ENCODE measurements around the gene INPP5A.

The INPP5A gene

DNA sequence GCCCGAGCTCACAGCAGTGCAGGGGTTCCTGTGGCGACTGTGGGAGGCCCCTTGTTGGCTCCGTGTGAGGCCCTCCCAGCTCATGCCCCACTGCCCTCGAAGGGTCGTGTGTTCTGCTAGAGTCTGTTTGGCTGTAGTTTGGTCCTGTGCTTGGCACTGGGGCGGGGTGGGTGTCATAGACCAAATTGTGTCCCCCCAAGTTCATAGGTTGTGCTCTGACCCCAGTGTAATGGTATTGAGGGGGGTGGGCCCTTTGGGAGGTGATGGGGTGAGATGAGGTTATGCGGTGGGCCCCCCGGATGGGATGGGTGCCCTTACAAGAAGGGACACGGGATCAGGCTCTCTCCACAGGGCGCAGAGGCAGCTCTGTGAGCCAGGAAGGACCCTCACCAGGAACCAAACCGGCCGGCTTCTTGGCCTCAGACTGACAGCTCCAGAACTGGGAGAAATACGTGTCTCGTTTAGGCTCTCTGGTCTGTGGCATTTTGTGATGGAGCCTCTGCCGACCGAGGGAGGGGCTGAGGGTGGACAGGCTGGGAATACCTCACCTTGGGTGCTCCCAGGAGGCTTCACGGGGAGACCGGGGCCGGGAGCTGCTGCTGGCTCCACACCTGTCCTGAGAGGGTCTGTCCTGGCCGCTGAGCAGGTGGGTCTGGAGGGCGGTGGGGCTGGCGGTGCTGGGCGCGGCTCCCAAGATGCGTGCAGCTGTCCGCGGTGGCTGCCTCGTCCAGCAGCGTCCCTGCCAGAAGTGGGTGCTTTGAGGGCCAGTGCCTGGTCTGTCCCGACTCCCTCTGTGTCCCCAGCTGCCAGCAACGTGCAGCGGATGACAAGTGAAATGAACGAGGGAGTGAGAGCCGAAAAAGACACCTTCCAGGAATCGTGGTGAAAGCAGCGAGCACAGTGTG is 89.4 kb downstream of the INPP5A start:
- no peak overlapping the region for H3K4me3 Mint-ChIP-seq
- H3K27ac Mint-ChIP-seq: no peak overlapping the region
- no peaks in the 10 kb centered on the region for H3K9me3 Mint-ChIP-seq
- H3K27me3 Mint-ChIP-seq: peaks cover 1% of the 10 kb centered on the region
- H3K4me1 Mint-ChIP-seq (ENCODE audit: low read depth): peaks cover 50% of the 10 kb centered on the region
- intact Hi-C loops (cut with micrococcal nuclease): no loop called here
- H3K36me3 Mint-ChIP-seq (ENCODE audit: low read depth): no peaks in the 10 kb centered on the region

DNA sequence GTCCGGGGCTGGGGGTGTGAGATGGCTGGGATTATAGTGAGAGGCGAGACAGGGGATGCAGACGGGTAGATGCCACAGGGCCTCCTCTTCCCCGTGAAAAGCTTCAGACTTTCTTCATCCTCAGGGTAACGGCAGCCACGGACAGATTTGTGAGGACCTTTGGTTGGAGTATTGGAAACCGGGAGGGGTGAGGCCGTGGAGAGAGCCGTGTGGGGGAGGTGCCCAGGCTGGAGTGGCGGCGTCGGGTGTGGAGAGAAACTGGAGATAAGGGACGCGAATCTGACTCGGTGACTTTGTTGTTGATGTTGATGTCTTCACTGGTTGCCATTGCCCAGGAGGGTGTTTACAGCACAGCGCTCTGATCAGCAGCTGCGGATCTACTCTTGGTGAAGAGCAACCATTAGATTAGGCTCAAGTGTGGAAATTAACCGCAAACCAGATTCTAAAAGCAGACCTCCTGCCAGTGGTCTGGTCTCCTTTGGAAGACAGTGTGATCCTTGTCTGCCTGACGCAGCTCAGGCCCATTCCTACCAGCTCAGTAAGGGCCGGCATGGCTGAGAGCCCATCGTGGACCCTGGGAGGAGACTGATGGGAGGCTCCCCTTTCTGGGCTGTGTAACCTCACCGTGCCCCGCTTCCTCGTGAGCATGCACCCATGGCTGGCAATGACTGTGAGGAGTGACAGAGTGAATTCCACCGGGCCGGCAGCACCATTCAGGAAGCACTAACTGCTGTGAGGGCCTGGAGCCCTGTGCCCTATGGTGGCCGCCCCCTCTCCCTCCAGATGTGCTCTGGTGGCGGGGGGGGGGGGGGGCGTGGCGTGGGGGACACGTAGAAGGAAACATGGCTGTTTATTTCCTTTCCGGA is 90.3 kb downstream of the INPP5A start:
- H3K36me3 Mint-ChIP-seq (ENCODE audit: low read depth): no peaks in the 10 kb centered on the region
- no peaks in the 10 kb centered on the region for H3K9me3 Mint-ChIP-seq
- no peak overlapping the region for H3K4me3 Mint-ChIP-seq
- intact Hi-C loops (cut with micrococcal nuclease): no loop called here
- peaks cover 1% of the 10 kb centered on the region for H3K27me3 Mint-ChIP-seq
- H3K27ac Mint-ChIP-seq: no peak overlapping the region
- H3K4me1 Mint-ChIP-seq (ENCODE audit: low read depth): peaks cover 57% of the 10 kb centered on the region

DNA sequence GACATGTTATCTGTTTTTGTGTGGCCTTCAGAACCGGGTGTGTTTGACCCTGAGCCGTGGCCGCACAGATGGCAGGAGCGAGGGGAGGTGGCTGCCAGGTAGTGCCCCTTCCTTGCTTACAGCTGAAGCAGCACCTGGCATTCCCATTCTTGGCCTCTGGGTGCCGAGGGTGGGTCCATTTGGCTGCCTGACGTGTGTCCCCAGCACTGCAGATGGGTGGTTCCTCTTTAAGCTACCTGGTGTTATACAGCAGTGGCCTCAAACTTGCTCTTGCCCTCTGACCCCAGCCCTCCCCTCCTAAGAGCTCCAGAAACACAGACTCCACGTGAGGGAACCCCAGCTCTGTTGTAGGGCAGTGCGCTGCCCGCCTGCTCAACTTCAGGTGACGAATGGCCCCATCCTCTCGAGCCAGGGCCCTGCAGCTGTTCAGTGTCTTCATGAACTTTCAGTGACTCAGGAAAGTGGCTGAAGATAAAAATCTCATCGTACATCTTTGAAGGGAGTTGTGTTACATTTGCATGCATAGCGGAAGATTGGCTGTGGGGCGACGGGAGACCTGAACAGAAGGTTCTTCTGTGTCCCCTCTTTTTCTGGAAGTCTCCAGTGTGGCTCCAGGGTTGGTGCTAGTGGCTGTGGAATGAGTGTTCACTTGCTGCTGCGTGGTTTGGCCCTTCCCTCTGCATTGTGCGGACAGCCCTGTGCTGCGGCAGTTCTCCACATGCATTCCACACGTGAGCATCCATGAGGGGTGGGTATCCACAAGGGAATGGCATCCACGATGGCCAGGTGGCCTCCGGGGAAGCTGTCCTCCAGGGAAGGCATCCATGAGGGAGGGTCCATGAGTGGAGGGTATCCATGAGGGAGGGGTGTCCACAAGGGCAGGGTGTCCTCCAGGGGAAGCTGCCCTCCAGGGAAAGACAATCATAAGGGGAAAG is 91.6 kb downstream of the INPP5A start:
- Mint-ChIP-seq H3K4me1 (ENCODE audit: low read depth) (peaks cover 54% of the 10 kb centered on the region), H3K27ac (no peak overlapping the region), H3K27me3 (peaks cover 1% of the 10 kb centered on the region), H3K36me3 (ENCODE audit: low read depth) (no peaks in the 10 kb centered on the region), H3K9me3 (no peaks in the 10 kb centered on the region), H3K4me3 (no peak overlapping the region)
- intact Hi-C loops (cut with micrococcal nuclease): no loop called here

DNA sequence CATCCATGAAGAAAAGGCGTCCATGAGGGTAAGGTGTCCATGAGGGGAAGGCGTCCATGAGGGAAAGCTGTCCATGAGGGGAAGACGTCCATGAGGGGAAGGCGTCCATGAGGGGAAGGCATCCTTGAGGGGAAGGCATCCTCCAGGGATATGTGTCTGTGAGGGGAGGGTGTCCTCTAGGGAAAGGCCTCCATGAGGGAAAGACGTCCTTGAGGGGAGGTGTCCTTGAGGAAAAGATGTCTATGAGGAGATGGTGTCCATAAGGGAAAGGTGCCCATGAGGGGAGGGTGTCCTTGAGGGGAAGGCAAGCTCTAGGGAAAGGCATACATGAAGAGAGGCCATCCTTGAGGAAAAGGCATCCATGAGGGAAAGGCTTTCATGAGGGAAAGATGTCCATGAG is 92.6 kb downstream of the INPP5A start:
- Mint-ChIP-seq H3K9me3 (no peaks in the 10 kb centered on the region), H3K27ac (no peak overlapping the region), H3K4me1 (ENCODE audit: low read depth) (peaks cover 52% of the 10 kb centered on the region), H3K27me3 (peaks cover 1% of the 10 kb centered on the region), H3K4me3 (no peak overlapping the region), H3K36me3 (ENCODE audit: low read depth) (no peaks in the 10 kb centered on the region)
- intact Hi-C loops (cut with micrococcal nuclease): loop anchor here (10.0 kb wide), 2 partner anchors 245 to 405 kb away; no protein-coding TSS in a partner anchor

DNA sequence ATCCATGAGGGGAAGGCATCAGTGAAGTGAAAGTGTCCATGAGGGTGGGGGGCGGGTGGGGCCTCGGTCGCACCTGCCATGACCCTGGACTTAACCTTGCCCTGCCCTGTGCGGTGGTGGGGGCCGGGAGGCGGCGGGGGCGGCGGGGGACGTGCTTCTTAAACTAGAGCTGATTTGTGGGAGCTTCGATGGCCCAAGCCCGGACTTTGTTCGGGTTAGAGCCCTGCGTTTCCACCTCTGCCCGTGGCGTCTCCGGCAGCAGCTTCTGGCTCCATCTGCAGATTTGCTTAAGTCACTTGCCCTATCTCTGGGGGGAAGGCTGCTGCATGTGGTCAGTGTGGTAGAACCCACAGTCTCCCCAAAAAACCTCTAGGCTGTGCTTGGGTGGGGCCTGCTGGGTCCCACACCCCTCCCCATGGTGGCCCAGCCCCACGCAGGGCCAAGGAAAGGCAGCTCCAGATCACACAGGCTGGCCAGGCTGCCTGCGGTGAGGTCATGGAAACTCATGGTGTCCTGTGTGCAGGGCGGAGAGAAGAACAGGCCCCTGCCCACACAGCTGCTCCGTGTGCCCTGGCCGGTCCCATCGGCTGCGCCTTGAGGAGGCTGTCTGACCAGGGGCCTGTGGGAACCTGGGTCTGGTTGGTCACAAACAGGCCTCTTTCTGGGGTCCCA is 93.2 kb downstream of the INPP5A start:
- no peak overlapping the region for H3K4me3 Mint-ChIP-seq
- intact Hi-C loops (cut with micrococcal nuclease): loop anchor here (10.0 kb wide), 2 partner anchors 246 to 406 kb away; no protein-coding TSS in a partner anchor
- peaks cover 1% of the 10 kb centered on the region for H3K27me3 Mint-ChIP-seq
- no peak overlapping the region for H3K27ac Mint-ChIP-seq
- H3K36me3 Mint-ChIP-seq (ENCODE audit: low read depth): no peaks in the 10 kb centered on the region
- peaks cover 46% of the 10 kb centered on the region for H3K4me1 Mint-ChIP-seq (ENCODE audit: low read depth)
- H3K9me3 Mint-ChIP-seq: no peaks in the 10 kb centered on the region

DNA sequence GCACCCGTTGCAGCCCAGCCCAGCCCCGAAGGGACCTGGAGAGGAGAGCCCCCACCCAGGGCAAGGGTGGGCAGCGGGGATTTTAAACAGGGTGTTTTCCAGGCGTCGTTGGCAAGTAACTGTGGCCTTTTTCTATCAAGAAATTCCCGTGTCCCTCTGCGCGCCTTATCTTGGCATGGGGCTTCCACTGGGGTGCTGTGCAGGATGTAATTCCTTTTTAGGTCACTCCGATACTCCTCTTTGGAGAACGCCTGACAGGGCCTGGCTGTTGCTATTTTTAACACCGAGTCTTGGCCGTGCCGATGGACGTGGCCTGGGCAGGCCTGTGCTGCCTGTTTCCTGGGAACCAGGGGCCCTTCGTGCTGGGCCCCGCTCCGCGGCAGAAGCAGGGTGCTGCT is 93.8 kb downstream of the INPP5A start:
- no peaks in the 10 kb centered on the region for H3K36me3 Mint-ChIP-seq (ENCODE audit: low read depth)
- intact Hi-C loops (cut with micrococcal nuclease): loop anchor here (10.0 kb wide), 2 partner anchors 247 to 407 kb away; no protein-coding TSS in a partner anchor
- no peak overlapping the region for H3K4me3 Mint-ChIP-seq
- H3K27me3 Mint-ChIP-seq: peaks cover 1% of the 10 kb centered on the region
- peaks cover 42% of the 10 kb centered on the region for H3K4me1 Mint-ChIP-seq (ENCODE audit: low read depth)
- H3K27ac Mint-ChIP-seq: no peak overlapping the region
- H3K9me3 Mint-ChIP-seq: no peaks in the 10 kb centered on the region

DNA sequence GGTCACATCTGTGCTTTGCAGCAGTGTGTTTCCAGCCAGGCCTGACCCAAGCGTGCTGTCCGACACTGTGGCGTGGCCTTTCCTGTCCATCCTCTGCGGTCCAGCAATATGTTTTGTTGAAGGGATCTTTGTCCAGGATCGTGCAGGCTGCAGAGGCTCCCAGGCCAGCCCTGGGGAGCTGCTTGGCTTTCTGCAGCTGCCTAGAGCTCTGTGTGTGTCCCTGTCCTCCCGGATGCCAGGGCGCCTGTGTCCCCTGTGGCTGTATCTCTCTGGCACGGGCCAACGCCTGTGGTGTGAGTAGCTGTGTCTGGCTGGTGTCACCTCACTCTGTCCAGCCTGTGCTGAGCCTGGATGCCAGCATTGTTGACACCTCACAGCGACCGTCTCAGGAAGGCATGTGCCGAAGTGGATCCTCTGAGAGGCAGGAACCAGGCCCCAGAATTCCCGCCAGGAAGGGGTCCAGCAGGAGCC is 94.5 kb downstream of the INPP5A start:
- H3K36me3 Mint-ChIP-seq (ENCODE audit: low read depth): no peaks in the 10 kb centered on the region
- H3K9me3 Mint-ChIP-seq: no peaks in the 10 kb centered on the region
- intact Hi-C loops (cut with micrococcal nuclease): loop anchor here (10.0 kb wide), 2 partner anchors 247 to 407 kb away; no protein-coding TSS in a partner anchor
- no peak overlapping the region for H3K4me3 Mint-ChIP-seq
- no peak overlapping the region for H3K27ac Mint-ChIP-seq
- peaks cover 1% of the 10 kb centered on the region for H3K27me3 Mint-ChIP-seq
- peaks cover 42% of the 10 kb centered on the region for H3K4me1 Mint-ChIP-seq (ENCODE audit: low read depth)

DNA sequence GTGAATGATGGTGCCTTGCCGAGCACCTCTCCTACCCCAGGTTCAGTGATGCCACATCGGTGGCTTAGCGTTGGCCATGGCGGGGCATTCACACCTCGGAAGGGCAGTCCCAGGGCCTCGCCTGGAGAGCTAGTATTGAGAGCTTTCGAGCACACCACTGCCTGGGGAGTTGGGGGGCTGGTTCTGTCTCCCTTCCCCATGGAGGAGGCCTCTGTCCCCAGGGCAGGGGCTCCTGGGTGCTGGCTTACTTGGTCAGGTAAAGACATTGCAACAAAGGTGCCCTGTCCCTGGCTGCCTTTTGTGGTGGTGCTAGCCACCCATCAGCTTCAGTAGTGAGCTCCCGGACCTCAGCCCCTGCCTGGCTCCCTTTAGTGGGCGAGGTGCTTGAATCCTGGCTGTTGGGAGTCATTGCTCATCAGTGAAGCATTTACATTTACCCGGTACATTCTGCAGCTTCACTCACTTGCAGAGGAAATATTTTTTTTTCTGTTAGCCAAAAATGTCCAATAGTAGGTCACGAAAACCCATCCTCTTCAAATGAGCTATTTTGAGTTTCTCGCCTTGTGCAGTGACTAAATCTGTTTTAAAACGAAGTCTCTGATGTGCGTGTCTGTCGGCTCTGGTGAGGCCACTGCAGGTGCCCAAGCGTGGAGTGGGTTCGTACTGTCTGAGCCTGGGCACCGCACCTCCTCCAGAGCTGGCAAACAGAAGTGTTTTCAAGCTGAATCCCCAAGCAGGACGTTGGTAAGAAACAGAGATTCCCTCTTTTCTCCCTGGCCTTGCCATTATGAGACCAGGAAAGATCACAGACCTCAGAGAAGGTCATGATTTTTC is 95.5 kb downstream of the INPP5A start:
- Mint-ChIP-seq H3K9me3 (no peaks in the 10 kb centered on the region), H3K27me3 (peaks cover 2% of the 10 kb centered on the region), H3K36me3 (ENCODE audit: low read depth) (no peaks in the 10 kb centered on the region), H3K4me1 (ENCODE audit: low read depth) (peaks cover 42% of the 10 kb centered on the region), H3K27ac (no peak overlapping the region), H3K4me3 (no peak overlapping the region)
- intact Hi-C loops (cut with micrococcal nuclease): loop anchor here (10.0 kb wide), 2 partner anchors 248 to 408 kb away; no protein-coding TSS in a partner anchor

DNA sequence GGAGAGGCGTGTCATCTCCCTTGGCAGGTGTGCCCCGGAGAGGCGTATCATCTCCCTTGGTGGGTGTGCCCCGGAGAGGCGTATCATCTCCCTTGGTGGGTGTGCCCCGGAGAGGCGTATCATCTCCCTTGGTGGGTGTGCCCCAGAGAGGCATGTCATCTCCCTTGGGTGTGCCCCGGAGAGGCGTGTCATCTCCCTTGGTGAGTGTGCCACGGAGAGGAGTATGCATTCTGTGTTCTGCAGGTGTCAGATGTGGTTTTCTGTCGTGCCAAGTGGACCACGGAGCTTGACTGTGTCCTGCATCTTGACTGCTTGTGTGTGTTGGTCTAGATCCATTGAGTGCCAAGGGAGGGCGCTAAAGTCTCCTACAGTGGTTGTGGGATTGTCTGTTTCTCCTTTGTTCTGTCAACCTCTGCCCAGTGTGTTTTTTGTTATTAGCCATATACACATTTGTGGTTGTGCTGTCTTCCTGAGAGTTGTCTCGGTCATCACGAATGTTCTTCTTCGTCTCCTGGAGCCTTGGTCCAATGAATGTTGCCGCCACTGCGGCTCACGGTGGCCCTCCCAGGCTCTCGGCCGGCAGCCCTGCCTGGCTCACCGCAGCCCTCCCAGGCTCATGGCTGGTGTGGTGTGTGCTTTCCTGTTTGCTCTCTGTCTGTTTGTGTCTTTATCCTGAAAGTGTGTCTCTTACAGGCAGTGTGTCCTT is 96.8 kb downstream of the INPP5A start:
- H3K36me3 Mint-ChIP-seq (ENCODE audit: low read depth): no peaks in the 10 kb centered on the region
- no peaks in the 10 kb centered on the region for H3K9me3 Mint-ChIP-seq
- intact Hi-C loops (cut with micrococcal nuclease): loop anchor here (10.0 kb wide), 2 partner anchors 250 to 410 kb away; no protein-coding TSS in a partner anchor
- peaks cover 2% of the 10 kb centered on the region for H3K27me3 Mint-ChIP-seq
- H3K4me3 Mint-ChIP-seq: no peak overlapping the region
- H3K27ac Mint-ChIP-seq: no peak overlapping the region
- H3K4me1 Mint-ChIP-seq (ENCODE audit: low read depth): peaks cover 38% of the 10 kb centered on the region

DNA sequence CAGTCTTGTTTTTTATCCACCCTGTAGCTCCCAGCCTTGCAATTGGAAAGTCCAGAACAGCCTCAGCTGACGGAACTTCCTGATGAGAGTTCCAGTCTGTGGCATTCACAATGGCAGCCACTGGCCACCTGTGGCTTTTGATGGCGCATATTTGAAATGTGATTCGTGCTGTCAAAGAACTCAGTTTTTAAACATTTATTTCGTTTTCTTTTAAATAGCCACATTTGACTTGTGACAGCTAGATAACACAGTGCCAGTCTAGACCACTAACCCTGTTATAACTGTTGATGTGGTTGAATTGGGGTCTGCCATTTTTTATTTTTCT is 97.3 kb downstream of the INPP5A start:
- intact Hi-C loops (cut with micrococcal nuclease): loop anchor here (10.0 kb wide), 2 partner anchors 250 to 410 kb away; no protein-coding TSS in a partner anchor
- Mint-ChIP-seq H3K4me1 (ENCODE audit: low read depth) (peaks cover 36% of the 10 kb centered on the region), H3K27ac (no peak overlapping the region), H3K9me3 (no peaks in the 10 kb centered on the region), H3K4me3 (no peak overlapping the region), H3K36me3 (ENCODE audit: low read depth) (no peaks in the 10 kb centered on the region), H3K27me3 (peaks cover 2% of the 10 kb centered on the region)

DNA sequence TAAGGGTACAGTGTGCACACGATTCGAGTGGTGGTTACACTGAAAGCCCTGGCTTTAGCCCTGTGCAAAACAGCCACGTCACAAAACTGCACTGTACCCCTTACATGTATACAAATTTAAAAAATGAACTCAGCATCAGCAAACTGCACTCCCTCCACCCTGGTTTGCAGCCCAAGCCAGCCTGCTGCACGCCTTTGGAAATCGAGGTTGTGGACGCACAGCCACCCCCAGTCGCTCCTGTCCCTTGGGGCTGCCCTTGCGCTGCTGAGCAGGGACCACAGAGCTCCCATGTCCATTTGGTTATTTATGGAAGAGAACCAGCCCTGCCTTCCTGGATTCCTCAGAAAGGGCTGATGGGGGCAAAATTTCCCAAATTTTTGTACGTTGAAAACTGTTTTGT is 98.8 kb downstream of the INPP5A start:
- H3K27ac Mint-ChIP-seq: no peak overlapping the region
- intact Hi-C loops (cut with micrococcal nuclease): loop anchor here (10.0 kb wide), 2 partner anchors 252 to 412 kb away; no protein-coding TSS in a partner anchor
- no peaks in the 10 kb centered on the region for H3K9me3 Mint-ChIP-seq
- peaks cover 2% of the 10 kb centered on the region for H3K27me3 Mint-ChIP-seq
- H3K4me3 Mint-ChIP-seq: no peak overlapping the region
- no peaks in the 10 kb centered on the region for H3K36me3 Mint-ChIP-seq (ENCODE audit: low read depth)
- H3K4me1 Mint-ChIP-seq (ENCODE audit: low read depth): peaks cover 34% of the 10 kb centered on the region
